ENCODE measurements around the gene IFT22.
"Not testable (repeated sequence)": the region's sequence is repeated elsewhere in the genome, so short reads cannot be mapped to it uniquely, and the experiment has no call there.

Gene IFT22

GRCh38 chr7:101352920-101353308 lies 31.3 kb upstream of the IFT22 start:
- no peaks in the 10 kb centered on the region for H3K4me1 ChIP-seq (ENCODE audit: control insufficient read depth, insufficient read depth, low read length, poor library complexity, severe bottlenecking)
- H3K36me3 ChIP-seq (ENCODE audit: control insufficient read depth, insufficient read depth, low read length), result no peaks in the 10 kb centered on the region
- no peak overlapping the region for H3K27ac ChIP-seq (ENCODE audit: insufficient read depth, low read length, poor library complexity, severe bottlenecking)
- H3K27me3 ChIP-seq (replicated peaks; ENCODE audit: control insufficient read depth, insufficient read depth, low read length, poor library complexity, severe bottlenecking), result no peaks in the 10 kb centered on the region
- DNase-seq, result no peak
- H3K4me3 ChIP-seq (ENCODE audit: insufficient read depth, low read depth, low read length, poor library complexity, severe bottlenecking), result no peak overlapping the region
- H3K9me3 ChIP-seq (ENCODE audit: control insufficient read depth, low read length), result no peaks in the 10 kb centered on the region

- not testable (repeated sequence) for H3K27ac ChIP-seq (ENCODE audit: insufficient read depth, low read length, poor library complexity, severe bottlenecking); H3K36me3 ChIP-seq (ENCODE audit: control insufficient read depth, insufficient read depth, low read length); H3K4me1 ChIP-seq (ENCODE audit: control insufficient read depth, insufficient read depth, low read length, poor library complexity, severe bottlenecking); DNase-seq; H3K9me3 ChIP-seq (ENCODE audit: control insufficient read depth, low read length); H3K27me3 ChIP-seq (replicated peaks; ENCODE audit: control insufficient read depth, insufficient read depth, low read length, poor library complexity, severe bottlenecking); H3K4me3 ChIP-seq (ENCODE audit: insufficient read depth, low read depth, low read length, poor library complexity, severe bottlenecking)
Measured at GRCh38 chr7:101349300-101349699, 27.7 kb upstream of the IFT22 start.

GRCh38 chr7:101348456-101349067 lies 26.9 kb upstream of the IFT22 start:
- not testable (repeated sequence) for H3K36me3 ChIP-seq (ENCODE audit: control insufficient read depth, insufficient read depth, low read length); H3K4me3 ChIP-seq (ENCODE audit: insufficient read depth, low read depth, low read length, poor library complexity, severe bottlenecking); H3K9me3 ChIP-seq (ENCODE audit: control insufficient read depth, low read length); H3K27ac ChIP-seq (ENCODE audit: insufficient read depth, low read length, poor library complexity, severe bottlenecking); DNase-seq; H3K27me3 ChIP-seq (replicated peaks; ENCODE audit: control insufficient read depth, insufficient read depth, low read length, poor library complexity, severe bottlenecking); H3K4me1 ChIP-seq (ENCODE audit: control insufficient read depth, insufficient read depth, low read length, poor library complexity, severe bottlenecking)

GRCh38 chr7:101347477-101347876 lies 25.9 kb upstream of the IFT22 start:
- Histone ChIP-seq H3K36me3 (ENCODE audit: control insufficient read depth, insufficient read depth, low read length) (no peaks in the 10 kb centered on the region), H3K27me3 (replicated peaks; ENCODE audit: control insufficient read depth, insufficient read depth, low read length, poor library complexity, severe bottlenecking) (no peaks in the 10 kb centered on the region), H3K27ac (ENCODE audit: insufficient read depth, low read length, poor library complexity, severe bottlenecking) (no peak overlapping the region), H3K4me1 (ENCODE audit: control insufficient read depth, insufficient read depth, low read length, poor library complexity, severe bottlenecking) (no peaks in the 10 kb centered on the region), H3K4me3 (ENCODE audit: insufficient read depth, low read depth, low read length, poor library complexity, severe bottlenecking) (no peak overlapping the region), H3K9me3 (ENCODE audit: control insufficient read depth, low read length) (no peaks in the 10 kb centered on the region)
- no peak for DNase-seq

GRCh38 chr7:101342892-101343291 lies 21.3 kb upstream of the IFT22 start:
- H3K4me3 ChIP-seq (ENCODE audit: insufficient read depth, low read depth, low read length, poor library complexity, severe bottlenecking), result no peak overlapping the region

GRCh38 chr7:101340379-101340778 lies 18.8 kb upstream of the IFT22 start:
- no peak overlapping the region for H3K27ac ChIP-seq (ENCODE audit: insufficient read depth, low read length, poor library complexity, severe bottlenecking)
- no peak overlapping the region for H3K4me3 ChIP-seq (ENCODE audit: insufficient read depth, low read depth, low read length, poor library complexity, severe bottlenecking)

More at GRCh38 chr7:101342892-101343291, 21.3 kb upstream of the IFT22 start:
- no peaks in the 10 kb centered on the region for H3K9me3 ChIP-seq (ENCODE audit: control insufficient read depth, low read length)
- H3K27ac ChIP-seq (ENCODE audit: insufficient read depth, low read length, poor library complexity, severe bottlenecking), result no peak overlapping the region
- no peaks in the 10 kb centered on the region for H3K36me3 ChIP-seq (ENCODE audit: control insufficient read depth, insufficient read depth, low read length)
- no peaks in the 10 kb centered on the region for H3K27me3 ChIP-seq (replicated peaks; ENCODE audit: control insufficient read depth, insufficient read depth, low read length, poor library complexity, severe bottlenecking)
- no peak for DNase-seq
- no peaks in the 10 kb centered on the region for H3K4me1 ChIP-seq (ENCODE audit: control insufficient read depth, insufficient read depth, low read length, poor library complexity, severe bottlenecking)

GRCh38 chr7:101333912-101334311 lies 12.3 kb upstream of the IFT22 start:
- no peak for DNase-seq
- H3K9me3 ChIP-seq (ENCODE audit: control insufficient read depth, low read length), result no peaks in the 10 kb centered on the region
- H3K4me1 ChIP-seq (ENCODE audit: control insufficient read depth, insufficient read depth, low read length, poor library complexity, severe bottlenecking), result no peaks in the 10 kb centered on the region
- H3K36me3 ChIP-seq (ENCODE audit: control insufficient read depth, insufficient read depth, low read length), result no peaks in the 10 kb centered on the region
- H3K4me3 ChIP-seq (ENCODE audit: insufficient read depth, low read depth, low read length, poor library complexity, severe bottlenecking), result no peak overlapping the region
- H3K27ac ChIP-seq (ENCODE audit: insufficient read depth, low read length, poor library complexity, severe bottlenecking), result no peak overlapping the region
- H3K27me3 ChIP-seq (replicated peaks; ENCODE audit: control insufficient read depth, insufficient read depth, low read length, poor library complexity, severe bottlenecking), result no peaks in the 10 kb centered on the region

More at GRCh38 chr7:101340379-101340778, 18.8 kb upstream of the IFT22 start:
- no peaks in the 10 kb centered on the region for H3K36me3 ChIP-seq (ENCODE audit: control insufficient read depth, insufficient read depth, low read length)
- DNase-seq, result no peak
- H3K9me3 ChIP-seq (ENCODE audit: control insufficient read depth, low read length), result no peaks in the 10 kb centered on the region
- H3K27me3 ChIP-seq (replicated peaks; ENCODE audit: control insufficient read depth, insufficient read depth, low read length, poor library complexity, severe bottlenecking), result no peaks in the 10 kb centered on the region
- no peaks in the 10 kb centered on the region for H3K4me1 ChIP-seq (ENCODE audit: control insufficient read depth, insufficient read depth, low read length, poor library complexity, severe bottlenecking)

- Histone ChIP-seq H3K36me3 (ENCODE audit: control insufficient read depth, insufficient read depth, low read length) (no peaks in the 10 kb centered on the region), H3K27ac (ENCODE audit: insufficient read depth, low read length, poor library complexity, severe bottlenecking) (no peak overlapping the region), H3K9me3 (ENCODE audit: control insufficient read depth, low read length) (no peaks in the 10 kb centered on the region), H3K27me3 (replicated peaks; ENCODE audit: control insufficient read depth, insufficient read depth, low read length, poor library complexity, severe bottlenecking) (no peaks in the 10 kb centered on the region), H3K4me1 (ENCODE audit: control insufficient read depth, insufficient read depth, low read length, poor library complexity, severe bottlenecking) (no peaks in the 10 kb centered on the region), H3K4me3 (ENCODE audit: insufficient read depth, low read depth, low read length, poor library complexity, severe bottlenecking) (no peak overlapping the region)
- DNase-seq, result no peak
Measured at GRCh38 chr7:101332026-101332425, 10.4 kb upstream of the IFT22 start.

GRCh38 chr7:101330011-101330484 lies 8.4 kb upstream of the IFT22 start:
- Histone ChIP-seq H3K9me3 (ENCODE audit: control insufficient read depth, low read length) (no peaks in the 10 kb centered on the region), H3K36me3 (ENCODE audit: control insufficient read depth, insufficient read depth, low read length) (no peaks in the 10 kb centered on the region), H3K27me3 (replicated peaks; ENCODE audit: control insufficient read depth, insufficient read depth, low read length, poor library complexity, severe bottlenecking) (no peaks in the 10 kb centered on the region), H3K27ac (ENCODE audit: insufficient read depth, low read length, poor library complexity, severe bottlenecking) (no peak overlapping the region), H3K4me3 (ENCODE audit: insufficient read depth, low read depth, low read length, poor library complexity, severe bottlenecking) (no peak overlapping the region), H3K4me1 (ENCODE audit: control insufficient read depth, insufficient read depth, low read length, poor library complexity, severe bottlenecking) (no peaks in the 10 kb centered on the region)
- no peak for DNase-seq

- H3K4me1 ChIP-seq (ENCODE audit: control insufficient read depth, insufficient read depth, low read length, poor library complexity, severe bottlenecking), result no peaks in the 10 kb centered on the region
Measured at GRCh38 chr7:101328159-101328558, 6.5 kb upstream of the IFT22 start.

More at GRCh38 chr7:101328159-101328558, 6.5 kb upstream of the IFT22 start:
- no peaks in the 10 kb centered on the region for H3K27me3 ChIP-seq (replicated peaks; ENCODE audit: control insufficient read depth, insufficient read depth, low read length, poor library complexity, severe bottlenecking)
- DNase-seq, result no peak
- no peaks in the 10 kb centered on the region for H3K36me3 ChIP-seq (ENCODE audit: control insufficient read depth, insufficient read depth, low read length)
- H3K9me3 ChIP-seq (ENCODE audit: control insufficient read depth, low read length), result no peaks in the 10 kb centered on the region
- H3K4me3 ChIP-seq (ENCODE audit: insufficient read depth, low read depth, low read length, poor library complexity, severe bottlenecking), result no peak overlapping the region
- H3K27ac ChIP-seq (ENCODE audit: insufficient read depth, low read length, poor library complexity, severe bottlenecking), result no peak overlapping the region

Measured in effector memory CD4-positive, alpha-beta T cell (primary cell).